SU-DHL-6 (cell line): ENCODE measurements around the gene GPATCH8.

Source experiments
- H2AFZ ChIP-seq: fragments of 200-600 bp; sonication (generic); 2 replicates; pipeline ENCODE4 v1.6.1; 2014; ENCODE audit warnings: low read depth, mild to moderate bottlenecking, moderate library complexity, mixed read lengths, antibody characterized with exemption, low read length; ENCODE audit not compliant: severe bottlenecking
- H3F3A ChIP-seq: fragments of 200-600 bp; shearing (Covaris generic); 2 replicates; pipeline ENCODE4 v1.6.0; 2016; ENCODE audit warnings: antibody characterized with exemption, mild to moderate bottlenecking; ENCODE audit not compliant: insufficient read depth
- H3K27ac ChIP-seq: fragments of 200-600 bp; sonication (generic); 2 replicates; pipeline ENCODE4 v1.5.1; 2016; ENCODE audit warnings: low read depth, mild to moderate bottlenecking, low read length, moderate library complexity, mixed read lengths
- H3K27me3 ChIP-seq: fragments of 200-600 bp; sonication (generic), shearing (Covaris generic); 2 replicates; pipeline ENCODE4 v1.6.0; 2014; ENCODE audit warnings: mild to moderate bottlenecking, low read length
- H3K36me3 ChIP-seq: fragments of 200-600 bp; sonication (generic); 2 replicates; pipeline ENCODE4 v1.6.1; 2014; ENCODE audit warnings: mild to moderate bottlenecking, low read length, mixed read lengths
- H3K4me2 ChIP-seq: fragments of 300-600, 200-600 bp; shearing (Covaris generic), sonication (generic); 2 replicates; pipeline ENCODE4 v1.6.0; 2014; ENCODE audit warnings: low read length, low read depth, mild to moderate bottlenecking; ENCODE audit not compliant: poor library complexity, severe bottlenecking
- H3K4me3 ChIP-seq: fragments of 200-600 bp; sonication (generic); 2 replicates; pipeline ENCODE4 v1.5.1; 2014; ENCODE audit warnings: antibody characterized with exemption, low read length, mild to moderate bottlenecking, mixed read lengths; ENCODE audit not compliant: insufficient read depth, poor library complexity, severe bottlenecking
- H3K79me2 ChIP-seq: fragments of 200-600 bp; sonication (generic); 2 replicates; pipeline ENCODE4 v1.6.1; 2014; ENCODE audit warnings: mild to moderate bottlenecking, low read length, moderate library complexity; ENCODE audit not compliant: insufficient read depth
- H3K9ac ChIP-seq: fragments of 200-600 bp; sonication (generic); 2 replicates; pipeline ENCODE4 v1.7.0; 2014; ENCODE audit warnings: mild to moderate bottlenecking, low read length
- H3K9me2 ChIP-seq: fragments of 200-600 bp; sonication (generic); replicated peaks from 2 replicates; pipeline ENCODE4 v1.6.1; 2014; ENCODE audit warnings: low read length; ENCODE audit not compliant: insufficient read depth
- H3K9me3 ChIP-seq: fragments of 200-600 bp; sonication (generic); 2 replicates; pipeline ENCODE4 v1.6.1; 2014; ENCODE audit warnings: low read length, mixed read lengths; ENCODE audit not compliant: insufficient read depth
- H4K20me1 ChIP-seq: fragments of 200-600 bp; sonication (generic); 2 replicates; pipeline ENCODE4 v1.6.1; 2014; ENCODE audit warnings: low read depth, mild to moderate bottlenecking, antibody characterized with exemption, low read length, moderate library complexity, mixed read lengths
- CTCF ChIP-seq: fragments of 200-600 bp; sonication (generic); IDR thresholded peaks from one replicate; pipeline ENCODE4 v1.5.1; 2017; ENCODE audit warnings: antibody characterized with exemption, mild to moderate bottlenecking, low read length, moderate library complexity; ENCODE audit not compliant: insufficient read depth, poor library complexity, severe bottlenecking
- EZH2phosphoT487 ChIP-seq: fragments of 200-600 bp; sonication (generic), shearing (Covaris generic); conservative IDR thresholded peaks from 2 replicates; pipeline ENCODE4 v1.6.1; 2018; ENCODE audit warnings: mild to moderate bottlenecking, antibody characterized with exemption, low read length, moderate library complexity, mixed read lengths

The GPATCH8 gene

GRCh38 chr17:44442806-44443205, 60.4 kb downstream of the GPATCH8 start:
- H3K36me3 ChIP-seq, result peaks cover 2% of the 10 kb centered on the region; the same call in 1 of the 2 replicates
- H3K4me3 ChIP-seq, result no peak overlapping the region
- peaks cover 25% of the 10 kb centered on the region for H3K79me2 ChIP-seq
- H3K9me2 ChIP-seq, result no peaks in the 10 kb centered on the region
- H2AFZ ChIP-seq, result no peak overlapping the region
- H4K20me1 ChIP-seq, result no peaks in the 10 kb centered on the region
- H3K4me2 ChIP-seq, result no peak overlapping the region
- H3K9me3 ChIP-seq, result no peaks in the 10 kb centered on the region
- H3K27me3 ChIP-seq, result no peaks in the 10 kb centered on the region
- no peak overlapping the region for H3K9ac ChIP-seq
- no peak overlapping the region for H3K27ac ChIP-seq
- TF ChIP-seq EZH2phosphoT487 (no peak), CTCF (no peak)
- H3F3A ChIP-seq, result no peaks in the 10 kb centered on the region

GRCh38 chr17:44439168-44439567, 64.0 kb downstream of the GPATCH8 start:
- no peak overlapping the region for H3K27ac ChIP-seq
- no peaks in the 10 kb centered on the region for H3K27me3 ChIP-seq
- no peaks in the 10 kb centered on the region for H3K9me3 ChIP-seq
- H3K9ac ChIP-seq, result no peak overlapping the region
- no peak overlapping the region for H2AFZ ChIP-seq
- no peak overlapping the region for H3K4me3 ChIP-seq
- H4K20me1 ChIP-seq, result no peaks in the 10 kb centered on the region
- peaks cover 16% of the 10 kb centered on the region for H3K79me2 ChIP-seq
- H3K4me2 ChIP-seq, result no peak overlapping the region
- TF ChIP-seq EZH2phosphoT487 (no peak), CTCF (no peak)
- H3F3A ChIP-seq, result no peaks in the 10 kb centered on the region
- H3K9me2 ChIP-seq, result no peaks in the 10 kb centered on the region
- H3K36me3 ChIP-seq, result peaks cover 10% of the 10 kb centered on the region; the same call in 1 of the 2 replicates

GRCh38 chr17:44438636-44439035, 64.6 kb downstream of the GPATCH8 start:
- Histone ChIP-seq H3K9ac (no peak overlapping the region), H3K36me3 (peaks cover 11% of the 10 kb centered on the region; the same call in 1 of the 2 replicates), H3K79me2 (peaks cover 10% of the 10 kb centered on the region), H3K27me3 (no peaks in the 10 kb centered on the region), H3K9me3 (no peaks in the 10 kb centered on the region), H3K9me2 (no peaks in the 10 kb centered on the region), H3K27ac (no peak overlapping the region), H2AFZ (no peak overlapping the region), H3K4me2 (no peak overlapping the region), H3K4me3 (no peak overlapping the region), H4K20me1 (no peaks in the 10 kb centered on the region), H3F3A (no peaks in the 10 kb centered on the region)
- TF ChIP-seq CTCF, result no peak
- TF ChIP-seq EZH2phosphoT487, result no peak
